GM15510 (cell line): ENCODE data around the gene FEM1B.

Source experiments
- POLR2A ChIP-seq: IDR thresholded peaks from 3 replicates; pipeline ENCODE4 v1.6.1; 2011; ENCODE audit warnings: borderline replicate concordance; ENCODE audit not compliant: insufficient read length; ENCODE audit errors: extremely low read depth

The FEM1B gene

GRCh38 chr15:68289057-68289456 is 11.5 kb downstream of the FEM1B start:
- no peak for TF ChIP-seq POLR2A

GRCh38 chr15:68289621-68290352 is 12.2 kb downstream of the FEM1B start:
- TF ChIP-seq POLR2A = no peak

- TF ChIP-seq POLR2A = no peak
Observed at GRCh38 chr15:68290715-68291114, 13.2 kb downstream of the FEM1B start.

- no peak for TF ChIP-seq POLR2A
Observed at GRCh38 chr15:68292157-68292781, 14.7 kb downstream of the FEM1B start.

- TF ChIP-seq POLR2A = no peak
Observed at GRCh38 chr15:68292967-68293366, 15.4 kb downstream of the FEM1B start.

GRCh38 chr15:68295014-68295805 is 17.7 kb downstream of the FEM1B start:
- TF ChIP-seq POLR2A = no peak

- no peak for TF ChIP-seq POLR2A
Observed at GRCh38 chr15:68298336-68298735, 20.8 kb downstream of the FEM1B start.

- TF ChIP-seq POLR2A = no peak
Observed at GRCh38 chr15:68298882-68299381, 21.4 kb downstream of the FEM1B start.

GRCh38 chr15:68299436-68299835 is 21.9 kb downstream of the FEM1B start:
- no peak for TF ChIP-seq POLR2A

GRCh38 chr15:68300115-68300940 is 22.8 kb downstream of the FEM1B start:
- no peak for TF ChIP-seq POLR2A

GRCh38 chr15:68301301-68301700 is 23.8 kb downstream of the FEM1B start:
- TF ChIP-seq POLR2A = no peak

- TF ChIP-seq POLR2A = no peak
Observed at GRCh38 chr15:68302729-68303128, 25.2 kb downstream of the FEM1B start.

- TF ChIP-seq POLR2A = no peak
Observed at GRCh38 chr15:68303134-68303533, 25.6 kb downstream of the FEM1B start.
